Kidney epithelial cell (primary cell): ENCODE data around the gene ZFR2. TPM values are rescaled to one million over a fixed set of nuclear protein-coding genes. Genes with fewer than 3 reads are reported as not detected.

Source experiments
- DNase-seq: peaks from one replicate; pipeline ENCODE4 v3.0.0-alpha.2; 2010; ENCODE audit warnings: low read depth
- H3K27me3 ChIP-seq: 2 replicates; pipeline ENCODE4 v1.6.0; 2011; ENCODE audit warnings: low read length; ENCODE audit not compliant: control insufficient read depth, insufficient read depth
- H3K36me3 ChIP-seq: 2 replicates; pipeline ENCODE4 v1.5.1; 2011; ENCODE audit warnings: low read length; ENCODE audit not compliant: control insufficient read depth, insufficient read depth
- H3K4me3 ChIP-seq: 2 replicates; pipeline ENCODE4 v1.5.1; 2011; ENCODE audit warnings: low read depth, mild to moderate bottlenecking, control low read depth, low read length
- CTCF ChIP-seq: IDR thresholded peaks from 2 replicates; pipeline ENCODE4 v1.5.1; 2011; ENCODE audit warnings: mild to moderate bottlenecking, moderate library complexity, low read length, control low read depth, inconsistent platforms; ENCODE audit not compliant: insufficient read depth, poor library complexity, severe bottlenecking
- total RNA-seq: library from RNA; depleted of rRNA; stranded (reverse); fragments of >200 nt; gene quantifications from 2 replicates; pipeline ENCODE4 v1.2.3, GENCODE V29; 2015

Gene ZFR2
- total RNA-seq, 1 donor from 2014 or later, result 0.17 TPM

GRCh38 chr19:3790941-3791340 lies 77.9 kb downstream of the ZFR2 start:
- no peak for TF ChIP-seq CTCF
- H3K36me3 ChIP-seq, result no peaks in the 10 kb centered on the region
- no peak for DNase-seq
- no peak overlapping the region for H3K4me3 ChIP-seq
- peaks cover 8% of the 10 kb centered on the region for H3K27me3 ChIP-seq

GRCh38 chr19:3790209-3790734 lies 78.6 kb downstream of the ZFR2 start:
- Histone ChIP-seq H3K36me3 (no peaks in the 10 kb centered on the region), H3K4me3 (no peak overlapping the region), H3K27me3 (peaks cover 15% of the 10 kb centered on the region)
- no peak for TF ChIP-seq CTCF
- DNase-seq, result no peak

GRCh38 chr19:3788996-3789778 lies 79.7 kb downstream of the ZFR2 start:
- DNase-seq, result no peak
- H3K27me3 ChIP-seq, result peaks cover 26% of the 10 kb centered on the region
- no peak for TF ChIP-seq CTCF

GRCh38 chr19:3785938-3786824 lies 82.7 kb downstream of the ZFR2 start, which contains the start of gene MATK:
TSS of gene MATK (minus strand) at chr19:3786381. CDS start at chr19:3785135, 1,246 bp downstream.
- Histone ChIP-seq H3K4me3 (no peak within 1 kb of the TSS), H3K36me3 (no peaks in the 10 kb centered on the region), H3K27me3 (peaks cover 31% of the 10 kb centered on the region)
- TF ChIP-seq CTCF, result no peak
- DNase-seq, result no peak

More at GRCh38 chr19:3788996-3789778, 79.7 kb downstream of the ZFR2 start:
- H3K36me3 ChIP-seq, result no peaks in the 10 kb centered on the region
- H3K4me3 ChIP-seq, result no peak overlapping the region

GRCh38 chr19:3785451-3785937 lies 83.3 kb downstream of the ZFR2 start:
- Histone ChIP-seq H3K27me3 (peaks cover 31% of the 10 kb centered on the region), H3K4me3 (no peak overlapping the region), H3K36me3 (no peaks in the 10 kb centered on the region)
- no peak for DNase-seq
- no peak for TF ChIP-seq CTCF
